D721Med (cell line): ENCODE data around the gene ICE2.

Experiments used
- DNase-seq: peaks from one replicate; pipeline ENCODE4 v3.0.0; 2011; ENCODE audit warnings: low spot score; ENCODE audit not compliant: insufficient read length
- FAIRE-seq: peaks from 2 replicates; lab custom pipeline; 2011; peaks lifted over from hg19 to GRCh38; lab: Jason Lieb, UNC
- TF ChIP-seq, protein P1 (sequence below): IDR thresholded peaks from 2 replicates; pipeline ENCODE4 v1.5.1; 2012; ENCODE audit warnings: mild to moderate bottlenecking, control low read depth; ENCODE audit not compliant: insufficient read depth; ENCODE audit errors: missing control alignments

ICE2 gene

DNA sequence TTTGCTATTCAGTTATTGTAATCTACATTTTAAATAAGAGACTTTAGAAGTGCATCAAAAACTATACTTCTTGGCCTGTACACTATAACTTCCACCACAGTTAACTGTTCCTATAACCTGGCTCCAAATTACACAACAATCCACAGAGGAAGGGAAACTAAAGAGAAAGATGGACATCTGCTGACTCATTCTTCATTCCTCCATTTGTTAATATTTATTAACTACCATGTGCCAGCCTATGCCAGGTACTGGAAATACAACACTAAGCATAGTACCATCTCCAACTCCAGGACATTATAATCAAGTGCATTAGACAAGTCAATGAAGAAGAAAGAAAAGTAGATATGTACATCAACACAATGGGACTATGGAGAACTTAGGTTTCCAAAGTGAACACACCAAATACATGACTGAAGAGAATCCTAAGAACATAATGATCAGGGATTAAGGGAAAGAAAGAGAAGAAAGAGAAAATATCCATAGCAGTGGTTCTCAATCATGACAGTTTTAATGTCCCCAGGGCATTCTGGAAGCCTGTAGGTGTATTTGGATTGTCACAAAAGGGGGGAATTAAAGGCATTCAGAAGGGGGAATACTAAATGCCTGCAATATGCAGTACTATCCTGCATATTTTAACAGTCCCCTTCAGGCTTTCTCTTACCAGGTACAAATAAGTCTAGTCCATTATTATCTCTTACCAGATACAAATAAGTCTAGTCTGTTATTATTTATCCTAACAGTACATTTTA, 8.9 kb downstream of the ICE2 start:
- TF ChIP-seq, protein P1, sequence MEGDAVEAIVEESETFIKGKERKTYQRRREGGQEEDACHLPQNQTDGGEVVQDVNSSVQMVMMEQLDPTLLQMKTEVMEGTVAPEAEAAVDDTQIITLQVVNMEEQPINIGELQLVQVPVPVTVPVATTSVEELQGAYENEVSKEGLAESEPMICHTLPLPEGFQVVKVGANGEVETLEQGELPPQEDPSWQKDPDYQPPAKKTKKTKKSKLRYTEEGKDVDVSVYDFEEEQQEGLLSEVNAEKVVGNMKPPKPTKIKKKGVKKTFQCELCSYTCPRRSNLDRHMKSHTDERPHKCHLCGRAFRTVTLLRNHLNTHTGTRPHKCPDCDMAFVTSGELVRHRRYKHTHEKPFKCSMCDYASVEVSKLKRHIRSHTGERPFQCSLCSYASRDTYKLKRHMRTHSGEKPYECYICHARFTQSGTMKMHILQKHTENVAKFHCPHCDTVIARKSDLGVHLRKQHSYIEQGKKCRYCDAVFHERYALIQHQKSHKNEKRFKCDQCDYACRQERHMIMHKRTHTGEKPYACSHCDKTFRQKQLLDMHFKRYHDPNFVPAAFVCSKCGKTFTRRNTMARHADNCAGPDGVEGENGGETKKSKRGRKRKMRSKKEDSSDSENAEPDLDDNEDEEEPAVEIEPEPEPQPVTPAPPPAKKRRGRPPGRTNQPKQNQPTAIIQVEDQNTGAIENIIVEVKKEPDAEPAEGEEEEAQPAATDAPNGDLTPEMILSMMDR = no peak
- DNase-seq = no peak
- FAIRE-seq = peak; percentile 35

- TF ChIP-seq, protein P1 = no peak
- DNase-seq = no peak
- FAIRE-seq = no peak
These were observed 13.9 kb downstream of the ICE2 start for GRCh38 chr15:60464836-60465630.

GRCh38 chr15:60462027-60462426, 16.9 kb downstream of the ICE2 start:
- FAIRE-seq (no peak), DNase-seq (no peak)
- TF ChIP-seq, protein P1 = no peak

DNA sequence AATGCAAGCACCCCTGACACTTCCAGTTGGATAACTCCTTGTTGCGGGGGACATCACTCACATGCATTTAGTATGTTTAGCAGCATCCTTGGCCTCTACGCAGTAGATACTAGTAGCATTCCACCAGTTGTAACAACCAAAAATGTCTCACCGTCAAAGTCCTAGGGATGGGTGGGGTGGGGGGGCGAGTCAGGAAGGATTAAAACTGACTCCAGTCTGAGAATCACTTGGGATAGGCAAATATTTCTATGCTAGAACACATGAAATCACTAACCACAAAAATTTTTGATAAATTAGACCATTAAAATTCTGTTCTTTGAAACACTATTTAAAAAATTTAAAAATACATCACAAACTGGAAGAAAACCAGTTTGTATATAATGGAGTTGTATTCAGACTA, 18.0 kb downstream of the ICE2 start:
- DNase-seq (no peak), FAIRE-seq (no peak)
- TF ChIP-seq, protein P1 = no peak

- TF ChIP-seq, protein P1 = no peak
- DNase-seq (no peak), FAIRE-seq (no peak)
These were observed 20.2 kb downstream of the ICE2 start for GRCh38 chr15:60458721-60459120.

DNA sequence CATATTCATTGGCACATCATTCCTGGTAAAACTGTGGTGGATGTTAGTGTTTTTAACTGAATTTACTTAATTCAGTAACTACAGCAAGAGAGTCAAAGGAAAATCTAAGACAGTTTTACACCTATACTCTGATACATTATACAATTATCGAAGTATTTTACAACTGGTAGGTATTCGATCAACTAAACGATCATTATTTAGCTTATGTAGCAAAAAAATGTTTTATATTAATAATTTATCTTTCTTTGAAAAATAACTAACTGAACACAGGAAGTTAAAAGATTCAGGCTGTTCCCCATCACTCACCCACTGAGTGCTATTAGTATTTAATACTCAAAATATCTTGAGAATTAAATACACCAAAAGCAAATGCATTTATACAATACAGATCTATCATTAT, 21.0 kb downstream of the ICE2 start:
- DNase-seq = no peak
- TF ChIP-seq, protein P1 = no peak
- no peak for FAIRE-seq
